H1 (cell line): ENCODE results near the gene CHSY1. TPM values are rescaled to one million over a fixed set of nuclear protein-coding genes. Genes with fewer than 3 reads are reported as not detected.

ENCODE experiments used
- CTCF ChIA-PET: fragments of 300-600 bp; sonication (Branson Sonifier 250); formaldehyde crosslinking; loops from one replicate; lab custom pipeline; 2021; ENCODE audit not compliant: partially characterized antibody; lab: Charles Lee
- POLR2A ChIA-PET: fragments of 300-600 bp; sonication (Branson Sonifier 250); formaldehyde crosslinking; loops from one replicate; lab custom pipeline; 2021; ENCODE audit warnings: inconsistent platforms; ENCODE audit not compliant: partially characterized antibody; lab: Charles Lee
- DNase-seq, 2 experiments: peaks; one replicate each; pipeline versions ENCODE4 v3.0.0 to v3.0.0-alpha.2; 2010 to 2022; ENCODE audit warnings: low spot score in 2 of 2, low read depth in 1 of 2, mixed read lengths in 1 of 2
- FAIRE-seq: peaks from 2 replicates; lab custom pipeline; 2011; peaks lifted over from hg19 to GRCh38; lab: Jason Lieb, UNC
- H2AFZ ChIP-seq: 2 replicates; pipeline ENCODE4 v1.8.1; 2012; ENCODE audit warnings: low read length, inconsistent platforms
- H2AK5ac ChIP-seq: 2 replicates; pipeline ENCODE4 v1.6.1; 2013; ENCODE audit warnings: low read depth, low read length
- H2BK120ac ChIP-seq: replicated peaks from 2 replicates; pipeline ENCODE3; 2013; ENCODE audit warnings: low read depth, low read length, inconsistent platforms
- H2BK12ac ChIP-seq: 2 replicates; pipeline ENCODE4 v1.6.1; 2013; ENCODE audit warnings: low read depth, low read length
- H2BK15ac ChIP-seq: 2 replicates; pipeline ENCODE4 v1.6.1; 2013; ENCODE audit warnings: low read length
- H2BK20ac ChIP-seq: 2 replicates; pipeline ENCODE4 v1.6.1; 2013; ENCODE audit warnings: low read length
- H2BK5ac ChIP-seq: 2 replicates; pipeline ENCODE4 v1.6.1; 2013; ENCODE audit warnings: low read depth, low read length
- H3K14ac ChIP-seq: 2 replicates; pipeline ENCODE4 v1.6.1; 2013; ENCODE audit warnings: inconsistent platforms; ENCODE audit not compliant: insufficient read length
- H3K18ac ChIP-seq: 2 replicates; pipeline ENCODE4 v1.6.1; 2013; ENCODE audit warnings: low read length; ENCODE audit errors: extremely low read depth
- H3K23ac ChIP-seq: 2 replicates; pipeline ENCODE4 v1.6.1; 2013; ENCODE audit warnings: inconsistent platforms; ENCODE audit not compliant: insufficient read length
- H3K23me2 ChIP-seq: 2 replicates; pipeline ENCODE4 v1.6.1; 2013; ENCODE audit warnings: low read depth, low read length
- H3K27ac ChIP-seq: 2 replicates; pipeline ENCODE4 v1.6.1; 2011; ENCODE audit warnings: low read depth, low read length, inconsistent platforms
- H3K27me3 ChIP-seq, 4 experiments: replicated peaks in 1 of 4; 1 replicate in 1 of 4; 2 replicates in 3 of 4; pipeline versions ENCODE4 v1.6.1 to v1.8.1; 2011 to 2013; ENCODE audit warnings: low read length in 3 of 4, mild to moderate bottlenecking in 3 of 4, inconsistent platforms in 2 of 4, mixed read lengths in 2 of 4, moderate library complexity in 1 of 4; ENCODE audit not compliant: control insufficient read depth in 3 of 4, insufficient read depth in 3 of 4; ENCODE audit errors: extremely low read depth in 1 of 4
- H3K36me3 ChIP-seq, 4 experiments: 2 replicates each; pipeline versions ENCODE4 v1.6.1 to v1.8.1; 2011 to 2013; ENCODE audit warnings: mild to moderate bottlenecking in 4 of 4, low read length in 3 of 4, moderate library complexity in 2 of 4, control low read depth in 1 of 4, inconsistent platforms in 1 of 4; ENCODE audit not compliant: insufficient read depth in 4 of 4, control insufficient read depth in 2 of 4
- H3K4ac ChIP-seq: replicated peaks from 2 replicates; pipeline ENCODE3; 2013; ENCODE audit warnings: low read length, low read depth, mixed read lengths, inconsistent platforms; ENCODE audit not compliant: insufficient read length
- H3K4me1 ChIP-seq, 4 experiments: replicated peaks in 1 of 4; 1 replicate in 1 of 4; 2 replicates in 3 of 4; pipeline versions ENCODE4 v1.6.1 to v1.8.1; 2011 to 2013; ENCODE audit warnings: low read length in 3 of 4, inconsistent platforms in 2 of 4, mixed read lengths in 1 of 4; ENCODE audit not compliant: insufficient read depth in 4 of 4, control insufficient read depth in 3 of 4
- H3K4me2 ChIP-seq, 2 experiments: 2 replicates each; pipeline versions ENCODE4 v1.6.1 to v1.8.1; 2011 to 2013; ENCODE audit warnings: low read depth in 2 of 2, low read length in 2 of 2, control low read depth in 1 of 2, inconsistent platforms in 1 of 2, mild to moderate bottlenecking in 1 of 2; ENCODE audit not compliant: insufficient read depth in 1 of 2
- H3K4me3 ChIP-seq, 4 experiments: fragments of 200-600, 300-600 bp in 1 of 4; sonication (generic), shearing (Covaris generic), sonication (Bioruptor Twin) in 1 of 4; 2 replicates each; pipeline versions ENCODE4 v1.5.1 to v1.8.1; 2011 to 2016; ENCODE audit warnings: low read length in 4 of 4, low read depth in 3 of 4, control low read depth in 2 of 4, inconsistent platforms in 2 of 4, mild to moderate bottlenecking in 2 of 4, mixed read lengths in 1 of 4, moderate library complexity in 1 of 4; ENCODE audit not compliant: insufficient read depth in 2 of 4; ENCODE audit errors: extremely low read depth in 1 of 4
- H3K56ac ChIP-seq: replicated peaks from 2 replicates; pipeline ENCODE3; 2013; ENCODE audit warnings: low read depth, mild to moderate bottlenecking, mixed read lengths, low read length, inconsistent platforms; ENCODE audit not compliant: insufficient read length
- H3K79me1 ChIP-seq: 2 replicates; pipeline ENCODE4 v1.6.1; 2013; ENCODE audit warnings: low read depth, low read length, control low read depth
- H3K79me2 ChIP-seq, 2 experiments: 2 replicates each; pipeline versions ENCODE4 v1.6.1 to v1.8.1; 2012 to 2013; ENCODE audit warnings: low read length in 2 of 2, mild to moderate bottlenecking in 2 of 2, inconsistent platforms in 1 of 2; ENCODE audit not compliant: insufficient read depth in 2 of 2, control insufficient read depth in 1 of 2
- H3K9ac ChIP-seq, 4 experiments: replicated peaks in 1 of 4; 1 replicate in 1 of 4; 2 replicates in 3 of 4; pipeline versions ENCODE4 v1.6.1 to v1.8.1; 2011 to 2013; ENCODE audit warnings: low read depth in 3 of 4, low read length in 3 of 4, control low read depth in 2 of 4, mild to moderate bottlenecking in 2 of 4, moderate library complexity in 2 of 4, inconsistent platforms in 1 of 4; ENCODE audit errors: extremely low read depth in 1 of 4
- H3K9me3 ChIP-seq, 2 experiments: 2 replicates each; pipeline versions ENCODE4 v1.6.1 to v1.8.1; 2012 to 2013; ENCODE audit warnings: mild to moderate bottlenecking in 2 of 2, moderate library complexity in 2 of 2, control low read depth in 1 of 2, inconsistent platforms in 1 of 2, low read depth in 1 of 2, low read length in 1 of 2, mixed read lengths in 1 of 2; ENCODE audit not compliant: insufficient read depth in 2 of 2
- H4K20me1 ChIP-seq, 2 experiments: replicated peaks in 1 of 2; 2 replicates each; pipeline versions ENCODE3 to v1.8.1; 2011 to 2013; ENCODE audit warnings: inconsistent platforms in 2 of 2, low read length in 2 of 2, mild to moderate bottlenecking in 1 of 2; ENCODE audit not compliant: insufficient read depth in 2 of 2, control insufficient read depth in 1 of 2
- H4K5ac ChIP-seq: 2 replicates; pipeline ENCODE4 v1.6.1; 2013; ENCODE audit warnings: low read length, low read depth, mixed read lengths, inconsistent platforms; ENCODE audit not compliant: insufficient read length
- H4K8ac ChIP-seq: 2 replicates; pipeline ENCODE4 v1.8.0; 2013; ENCODE audit warnings: mild to moderate bottlenecking, moderate library complexity, low read length, inconsistent platforms; ENCODE audit not compliant: insufficient read depth; ENCODE audit errors: extremely low read depth
- H4K91ac ChIP-seq: replicated peaks from 2 replicates; pipeline ENCODE3; 2013; ENCODE audit warnings: low read length, mixed read lengths, inconsistent platforms; ENCODE audit not compliant: insufficient read length
- CBX5 ChIP-seq: fragments of 300-800, 300-1000 bp; sonication (generic); IDR thresholded peaks from 2 replicates; pipeline ENCODE4 v1.7.1; 2016; ENCODE audit warnings: antibody characterized with exemption, low read length, low read depth
- RFX5 ChIP-seq: IDR thresholded peaks from 2 replicates; pipeline ENCODE4 v1.6.1; 2011; ENCODE audit warnings: low read depth, low read length, improper control_type of control experiment, borderline replicate concordance
- SIN3A ChIP-seq, 2 experiments: IDR thresholded peaks in 1 of 2; conservative IDR thresholded peaks in 1 of 2; 2 replicates each; pipeline ENCODE4 v1.6.1; 2011 to 2012; ENCODE audit warnings: low read length in 2 of 2, improper control_type of control experiment in 1 of 2, low read depth in 1 of 2, mild to moderate bottlenecking in 1 of 2
- WGBS, 2 experiments: shearing (Covaris generic) in 1 of 2; methylation state at CpG; one replicate each; pipeline versions ENCODE4 v1.1.6 to v1.1.7; 2013 to 2015; ENCODE audit warnings: low lambda C conversion rate in 2 of 2, mixed read lengths in 2 of 2, inconsistent platforms in 1 of 2, low coverage in 1 of 2, missing lambda C conversion rate in 1 of 2; ENCODE audit not compliant: insufficient replicate concordance in 2 of 2, insufficient coverage in 1 of 2, insufficient read length in 1 of 2; ENCODE audit errors: extremely low coverage in 1 of 2, missing lambda C conversion rate in 1 of 2; 5-methylcytosine and 5-hydroxymethylcytosine counted together
- polyA plus RNA-seq, 7 experiments: library from polyadenylated mRNA; depleted of rRNA in 3 of 7; stranded (reverse) in 5 of 7; unstranded in 2 of 7; fragments of >200 nt in 5 of 7; fragments of 200-250 nt in 2 of 7; gene quantifications; 1 replicate in 5 of 7; 2 replicates in 1 of 7; 4 replicates in 1 of 7; pipeline versions ENCODE4 v1.2.1 to v1.2.3, GENCODE V29; 2011 to 2013; ENCODE audit warnings: missing spikeins in 2 of 7, mixed read lengths in 2 of 7
- total RNA-seq: library from RNA; stranded (reverse); fragmentation: NEBNext Ultra II Directional; extraction: Animal tissue kit (Norgen Biotek cat#: 25700); gene quantifications from 2 replicates; pipeline ENCODE4 v1.2.1, GENCODE V29; 2021

CHSY1 gene
- total and polyA plus RNA-seq, 2 of the 8 experiments (the other 6 are each of a cell fraction or from before 2014, with no cell fraction given): 24.9 to 60.7 TPM

GRCh38 chr15:101134780-101135179 lies 117.1 kb downstream of the CHSY1 start:
- TF ChIP-seq RFX5 (no peak), SIN3A (conservative IDR thresholded peaks at IDR 0.05 in 1 of 2, IDR thresholded peaks at IDR 0.05 in 1 of 2; ENCODE audit: low read depth in 1 of 2, low read length in 2 of 2) (no peak), CBX5 (no peak)
- WGBS, 2 experiments: 97% methylated on average over 5 of the region's 5 CpGs; no CpG with 5 or more reads in 1 of the 2 experiments
- H4K5ac ChIP-seq: no peak overlapping the region
- H2BK15ac ChIP-seq: no peak overlapping the region
- H3K23ac ChIP-seq: no peak overlapping the region
- no peak overlapping the region for H2AK5ac ChIP-seq
- no peak for FAIRE-seq
- no peak overlapping the region for H3K14ac ChIP-seq
- no peak overlapping the region for H2BK20ac ChIP-seq
- no peak overlapping the region for H2BK12ac ChIP-seq
- no peak overlapping the region for H3K4me3 ChIP-seq
- ChIA-PET CTCF (interaction anchor here (1.0 to 12.8 kb wide), 9 partner anchors 11 to 127 kb away, joined by 3 to 128 read pairs (median 5); no protein-coding TSS in a partner anchor), POLR2A (interaction anchor here (1.1 kb wide), 1 partner anchor 116 kb away, joined by 3 read pairs; no protein-coding TSS in a partner anchor)
- H3K18ac ChIP-seq: no peak overlapping the region
- H3K79me1 ChIP-seq: no peaks in the 10 kb centered on the region
- no peaks in the 10 kb centered on the region; the same call in 1 of the 2 replicates for H3K23me2 ChIP-seq
- no peaks in the 10 kb centered on the region; a peak in 1 of 7 replicates for H3K27me3 ChIP-seq
- no peak overlapping the region for H3K4ac ChIP-seq
- H3K79me2 ChIP-seq: no peaks in the 10 kb centered on the region
- no peak overlapping the region for H2BK120ac ChIP-seq
- H3K36me3 ChIP-seq: no peaks in the 10 kb centered on the region
- no peak overlapping the region for H4K8ac ChIP-seq
- no peak overlapping the region for H2AFZ ChIP-seq
- H3K9ac ChIP-seq: no peak overlapping the region
- no peak overlapping the region for H4K91ac ChIP-seq
- H3K4me2 ChIP-seq: no peak overlapping the region
- no peak for DNase-seq
- peaks cover 0 to 5% (median 0%) of the 10 kb centered on the region in 4 experiments; a peak in 1 of 7 replicates for H3K4me1 ChIP-seq
- peaks cover 0 to 4% of the 10 kb centered on the region in 2 experiments; a peak in 1 of 4 replicates for H3K9me3 ChIP-seq
- H4K20me1 ChIP-seq: no peaks in the 10 kb centered on the region
- no peak overlapping the region for H3K56ac ChIP-seq
- no peak overlapping the region for H2BK5ac ChIP-seq
- H3K27ac ChIP-seq: no peak overlapping the region
